GM12892 (cell line): ENCODE data around the gene PTPRN2.

Source experiments
- POLR2A ChIP-seq: IDR thresholded peaks from 2 replicates; pipeline ENCODE4 v1.6.1; 2011; ENCODE audit warnings: low read depth, low read length, control low read depth
- POLR2AphosphoS5 ChIP-seq: IDR thresholded peaks from 2 replicates; pipeline ENCODE4 v1.6.1; 2011; ENCODE audit warnings: low read depth, low read length, control low read depth

GRCh38 chr7:157568106-157568769, 1019.4 kb downstream of the PTPRN2 start:
- TF ChIP-seq POLR2A: no peak
- TF ChIP-seq POLR2AphosphoS5: no peak
